Measurements from ENCODE around the gene ZDHHC14. TPM values are rescaled to one million over a fixed set of nuclear protein-coding genes. Genes with fewer than 3 reads are reported as not detected.

Gene ZDHHC14
- total RNA-seq, 2 donors from 2014 or later, result 6.9 to 10.9 TPM

DNA sequence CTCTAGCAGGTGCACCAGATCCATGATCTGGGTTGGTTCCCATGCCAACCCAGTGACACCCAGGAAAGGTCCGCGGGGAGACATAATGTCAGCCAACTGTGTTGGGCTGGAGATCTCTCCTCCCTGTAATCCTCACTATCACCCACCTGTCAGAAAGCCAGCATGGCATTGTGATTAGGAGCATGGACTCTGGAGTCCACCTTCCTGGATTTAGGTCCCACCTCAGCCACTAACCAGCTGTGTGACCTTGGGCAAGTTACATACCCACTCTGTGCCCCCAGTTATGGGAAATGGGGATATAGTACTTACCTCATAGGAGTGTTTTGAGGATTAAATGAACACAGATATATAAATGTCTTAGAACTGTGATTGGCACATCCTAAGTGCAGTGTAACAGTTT, 97.9 kb downstream of the ZDHHC14 start:
- Mint-ChIP-seq H3K4me1 (ENCODE audit: low read depth in 2 of 2) (peaks cover 22 to 37% of the 10 kb centered on the region in 2 donors), H3K27ac (no peak overlapping the region), H3K9me3 (peaks cover 3% of the 10 kb centered on the region), H3K27me3 (no peaks in the 10 kb centered on the region), H3K4me3 (no peak overlapping the region), H3K36me3 (peaks cover 5% of the 10 kb centered on the region)
- DNase-seq (ENCODE audit: low spot score) (no peak), ATAC-seq (no peak)

- ATAC-seq (no peak), DNase-seq (ENCODE audit: low spot score) (no peak)
- Mint-ChIP-seq H3K27ac (no peak overlapping the region), H3K36me3 (peaks cover 5% of the 10 kb centered on the region), H3K27me3 (no peaks in the 10 kb centered on the region), H3K9me3 (peaks cover 3% of the 10 kb centered on the region), H3K4me1 (ENCODE audit: low read depth in 2 of 2) (peaks cover 17 to 30% of the 10 kb centered on the region in 2 donors), H3K4me3 (no peak overlapping the region)
Observed at GRCh38 chr6:157479464-157480303, 98.7 kb downstream of the ZDHHC14 start.

GRCh38 chr6:157481189-157481864, 100.3 kb downstream of the ZDHHC14 start:
- Mint-ChIP-seq H3K27ac (no peak overlapping the region), H3K4me1 (ENCODE audit: low read depth in 2 of 2) (peaks cover 11 to 19% of the 10 kb centered on the region in 2 donors)

GRCh38 chr6:157481865-157482249, 100.9 kb downstream of the ZDHHC14 start:
- no peak for DNase-seq (ENCODE audit: low spot score)
- no peak overlapping the region for H3K27ac Mint-ChIP-seq
- peaks cover 3% of the 10 kb centered on the region for H3K9me3 Mint-ChIP-seq
- peaks cover 14 to 19% of the 10 kb centered on the region in 2 donors for H3K4me1 Mint-ChIP-seq (ENCODE audit: low read depth in 2 of 2)
- ATAC-seq, result no peak
- no peak overlapping the region for H3K4me3 Mint-ChIP-seq
- no peaks in the 10 kb centered on the region for H3K27me3 Mint-ChIP-seq
- no peaks in the 10 kb centered on the region for H3K36me3 Mint-ChIP-seq

More at GRCh38 chr6:157481189-157481864, 100.3 kb downstream of the ZDHHC14 start:
- Mint-ChIP-seq H3K9me3 (peaks cover 3% of the 10 kb centered on the region), H3K27me3 (no peaks in the 10 kb centered on the region), H3K36me3 (no peaks in the 10 kb centered on the region), H3K4me3 (no peak overlapping the region)
- ATAC-seq (no peak), DNase-seq (ENCODE audit: low spot score) (no peak)

DNA sequence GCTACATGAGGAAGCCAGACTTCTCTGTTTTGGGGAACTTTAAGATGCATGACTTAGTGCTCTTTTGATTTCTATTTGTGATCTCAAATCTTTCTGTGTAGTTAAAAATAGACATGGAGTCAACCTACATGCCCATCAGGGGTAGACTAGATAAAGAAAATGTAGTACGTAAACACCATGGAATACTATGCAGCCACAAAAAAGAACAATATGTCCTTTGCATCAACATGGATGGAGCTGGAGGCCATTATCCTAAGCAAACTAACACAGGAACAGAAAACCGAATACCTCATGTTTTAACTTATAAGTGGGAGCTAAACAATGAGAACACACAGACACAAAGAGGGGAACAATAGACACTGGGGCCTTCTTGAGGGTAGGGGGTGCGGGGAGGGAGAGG, 102.8 kb downstream of the ZDHHC14 start:
- H3K9me3 Mint-ChIP-seq, result peaks cover 3% of the 10 kb centered on the region

GRCh38 chr6:157484181-157484580, 103.2 kb downstream of the ZDHHC14 start:
- ATAC-seq, result no peak
- H3K4me1 Mint-ChIP-seq (ENCODE audit: low read depth in 2 of 2), result peaks cover 16 to 20% of the 10 kb centered on the region in 2 donors
- DNase-seq (ENCODE audit: low spot score), result no peak
- H3K27ac Mint-ChIP-seq, result no peak overlapping the region
- no peak overlapping the region for H3K4me3 Mint-ChIP-seq
- peaks cover 3% of the 10 kb centered on the region for H3K9me3 Mint-ChIP-seq
- no peaks in the 10 kb centered on the region for H3K36me3 Mint-ChIP-seq
- H3K27me3 Mint-ChIP-seq, result no peaks in the 10 kb centered on the region

More for the DNA sequence above, 102.8 kb downstream of the ZDHHC14 start:
- H3K36me3 Mint-ChIP-seq, result no peaks in the 10 kb centered on the region
- DNase-seq (ENCODE audit: low spot score) (no peak), ATAC-seq (no peak)
- H3K4me3 Mint-ChIP-seq, result no peak overlapping the region
- no peak overlapping the region for H3K27ac Mint-ChIP-seq
- H3K4me1 Mint-ChIP-seq (ENCODE audit: low read depth in 2 of 2), result peaks cover 16 to 20% of the 10 kb centered on the region in 2 donors
- H3K27me3 Mint-ChIP-seq, result no peaks in the 10 kb centered on the region

DNA sequence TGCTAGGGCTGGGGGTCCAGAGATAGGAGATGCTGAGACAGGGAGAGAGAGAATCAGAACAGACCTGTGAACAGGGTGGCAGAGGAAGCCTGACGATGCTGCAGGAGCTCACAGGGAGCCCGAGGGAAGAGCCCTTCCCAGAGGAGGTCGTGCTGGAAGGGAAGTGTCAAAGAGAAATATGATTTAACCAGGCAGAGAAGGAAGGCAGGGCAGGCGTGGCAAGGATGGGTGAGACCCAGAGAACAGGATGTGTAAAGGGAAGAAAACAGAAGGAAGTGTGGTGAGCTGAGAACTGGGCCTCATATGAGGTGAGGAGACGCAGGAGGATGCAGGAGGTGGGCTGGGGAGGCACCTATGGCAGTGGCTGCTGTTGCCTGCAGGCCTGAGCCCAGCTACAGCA, 105.6 kb downstream of the ZDHHC14 start:
- no peak for DNase-seq (ENCODE audit: low spot score)
- no peaks in the 10 kb centered on the region for H3K36me3 Mint-ChIP-seq
- H3K9me3 Mint-ChIP-seq, result peaks cover 3% of the 10 kb centered on the region
- peaks cover 18 to 21% of the 10 kb centered on the region in 2 donors for H3K4me1 Mint-ChIP-seq (ENCODE audit: low read depth in 2 of 2)
- H3K4me3 Mint-ChIP-seq, result peak overlapping the region; percentile 14
- peak; percentile 48 to 54 for ATAC-seq
- H3K27me3 Mint-ChIP-seq, result peaks cover 0 to 6% of the 10 kb centered on the region in 2 donors
- peak overlapping the region in 1 of 2 donors; percentile 72 for H3K27ac Mint-ChIP-seq

GRCh38 chr6:157487110-157487773, 106.3 kb downstream of the ZDHHC14 start:
- H3K9me3 Mint-ChIP-seq, result peaks cover 3% of the 10 kb centered on the region
- ATAC-seq (no peak), DNase-seq (ENCODE audit: low spot score) (no peak)
- H3K27ac Mint-ChIP-seq, result peak overlapping the region in 1 of 2 donors; percentile 72
- no peak overlapping the region for H3K4me3 Mint-ChIP-seq
- H3K4me1 Mint-ChIP-seq (ENCODE audit: low read depth in 2 of 2), result peaks cover 18% of the 10 kb centered on the region in 2 donors
- no peaks in the 10 kb centered on the region for H3K36me3 Mint-ChIP-seq
- peaks cover 0 to 6% of the 10 kb centered on the region in 2 donors for H3K27me3 Mint-ChIP-seq

GRCh38 chr6:157488058-157488457, 107.1 kb downstream of the ZDHHC14 start:
- DNase-seq (ENCODE audit: low spot score), result no peak
- Mint-ChIP-seq H3K9me3 (peaks cover 3% of the 10 kb centered on the region), H3K27me3 (peaks cover 0 to 6% of the 10 kb centered on the region in 2 donors), H3K4me3 (no peak overlapping the region), H3K36me3 (no peaks in the 10 kb centered on the region), H3K27ac (no peak overlapping the region), H3K4me1 (ENCODE audit: low read depth in 2 of 2) (peaks cover 18% of the 10 kb centered on the region in 2 donors)
- no peak for ATAC-seq

DNA sequence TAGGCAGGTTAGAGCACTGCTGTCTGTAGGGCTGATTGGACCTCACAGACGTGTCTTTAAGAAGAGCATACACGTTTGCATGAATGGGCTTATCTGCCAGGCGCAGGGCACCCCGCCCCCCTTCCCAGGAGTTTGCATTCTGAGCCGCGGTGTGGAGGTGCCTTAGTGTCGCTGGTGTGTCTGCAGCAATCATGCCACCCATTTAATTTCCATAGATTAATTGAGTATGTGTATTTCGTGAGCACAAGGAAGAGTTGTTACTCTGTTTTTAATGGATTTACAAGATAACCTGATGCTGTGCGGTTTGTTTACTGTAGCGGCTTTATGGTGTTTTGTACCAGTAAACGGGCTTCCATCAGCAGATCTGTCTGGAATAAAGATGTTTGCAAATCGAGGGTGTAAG, 107.7 kb downstream of the ZDHHC14 start:
- no peak overlapping the region for H3K4me3 Mint-ChIP-seq
- no peaks in the 10 kb centered on the region for H3K36me3 Mint-ChIP-seq
- peaks cover 18% of the 10 kb centered on the region in 2 donors for H3K4me1 Mint-ChIP-seq (ENCODE audit: low read depth in 2 of 2)
- ATAC-seq, result no peak
- DNase-seq (ENCODE audit: low spot score), result no peak
- peaks cover 2% of the 10 kb centered on the region for H3K9me3 Mint-ChIP-seq
- peaks cover 0 to 6% of the 10 kb centered on the region in 2 donors for H3K27me3 Mint-ChIP-seq
- no peak overlapping the region for H3K27ac Mint-ChIP-seq

- no peak overlapping the region for H3K4me3 Mint-ChIP-seq
- no peaks in the 10 kb centered on the region for H3K9me3 Mint-ChIP-seq
- H3K4me1 Mint-ChIP-seq (ENCODE audit: low read depth in 2 of 2), result peaks cover 18 to 21% of the 10 kb centered on the region in 2 donors
- H3K27me3 Mint-ChIP-seq, result peaks cover 0 to 6% of the 10 kb centered on the region in 2 donors
- DNase-seq (ENCODE audit: low spot score) (no peak), ATAC-seq (no peak)
- peak overlapping the region in 1 of 2 donors; percentile 3 for H3K27ac Mint-ChIP-seq
- no peaks in the 10 kb centered on the region for H3K36me3 Mint-ChIP-seq
Observed at GRCh38 chr6:157490611-157491269, 109.8 kb downstream of the ZDHHC14 start.

DNA sequence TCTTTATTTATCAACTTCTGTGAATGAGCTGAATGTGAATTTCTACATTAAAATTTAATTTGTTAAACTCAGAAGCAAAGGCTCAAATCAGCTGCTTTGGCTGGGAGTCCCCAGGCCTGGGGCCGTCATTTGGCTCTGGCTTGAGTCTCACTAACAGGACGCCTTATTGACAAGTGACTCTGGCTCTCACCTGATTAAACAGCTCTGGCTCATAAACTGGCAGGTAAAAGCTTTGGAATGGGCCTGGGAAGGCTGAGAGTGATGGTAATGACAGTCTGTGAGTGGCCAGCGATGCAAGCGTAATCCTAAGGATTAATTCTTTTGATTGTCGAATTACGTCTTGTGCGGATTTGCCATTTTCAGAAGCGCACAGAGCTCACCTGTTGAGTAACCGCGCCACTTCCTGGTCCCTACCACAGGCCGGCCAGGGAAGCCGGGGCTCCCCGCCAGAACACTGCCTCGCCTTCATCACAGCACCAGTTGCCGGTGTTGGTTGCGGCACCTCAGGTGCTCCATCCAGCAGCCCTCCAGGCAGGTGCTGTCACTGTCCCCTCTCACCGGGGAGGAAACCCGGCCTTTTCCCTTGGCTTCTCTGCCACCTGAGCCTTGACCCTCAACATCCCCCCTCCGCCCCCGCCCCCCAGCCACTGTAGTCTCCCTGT, 110.7 kb downstream of the ZDHHC14 start:
- Mint-ChIP-seq H3K27me3 (peaks cover 0 to 6% of the 10 kb centered on the region in 2 donors), H3K4me3 (no peak overlapping the region), H3K36me3 (no peaks in the 10 kb centered on the region), H3K9me3 (no peaks in the 10 kb centered on the region), H3K4me1 (ENCODE audit: low read depth in 2 of 2) (peaks cover 10 to 14% of the 10 kb centered on the region in 2 donors), H3K27ac (no peak overlapping the region)
- ATAC-seq (no peak), DNase-seq (ENCODE audit: low spot score) (no peak)

DNA sequence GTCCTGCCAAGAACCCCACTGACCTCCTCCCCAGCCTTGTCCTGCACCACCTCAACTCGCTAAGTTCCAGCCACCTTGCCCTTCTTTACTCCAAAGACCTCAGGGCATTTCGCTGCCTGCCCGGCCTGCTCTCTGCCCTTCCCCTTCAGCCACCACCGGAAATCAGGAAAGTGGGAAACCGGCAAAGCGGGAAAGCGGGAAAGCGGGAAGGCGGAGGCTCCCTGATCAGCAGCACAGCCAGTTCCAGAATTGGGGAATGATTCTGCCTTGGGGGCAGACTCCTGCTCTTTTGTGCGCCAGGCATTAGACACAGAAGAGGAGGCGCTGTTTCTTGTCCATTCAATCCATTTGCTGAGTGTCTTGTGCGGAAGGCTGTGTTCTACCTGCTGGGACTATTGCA, 111.3 kb downstream of the ZDHHC14 start:
- ATAC-seq, result no peak

More for the DNA sequence above, 111.3 kb downstream of the ZDHHC14 start:
- Mint-ChIP-seq H3K9me3 (no peaks in the 10 kb centered on the region), H3K36me3 (no peaks in the 10 kb centered on the region), H3K4me1 (ENCODE audit: low read depth in 2 of 2) (peaks cover 12 to 14% of the 10 kb centered on the region in 2 donors), H3K27me3 (peaks cover 0 to 6% of the 10 kb centered on the region in 2 donors), H3K4me3 (no peak overlapping the region), H3K27ac (no peak overlapping the region)
- no peak for DNase-seq (ENCODE audit: low spot score)
